DND-41 (cell line): ENCODE results near the gene NR1D2.

Experiments
- CTCF ChIP-seq: IDR thresholded peaks from 2 replicates; pipeline ENCODE4 v1.5.1; 2012; ENCODE audit warnings: borderline replicate concordance, low read length, moderate library complexity, mild to moderate bottlenecking; ENCODE audit not compliant: poor library complexity, severe bottlenecking; ENCODE audit errors: extremely low read depth
- EZH2 ChIP-seq: IDR thresholded peaks from 3 replicates; pipeline ENCODE4 v1.6.1; 2012; ENCODE audit warnings: borderline replicate concordance, low read depth, mild to moderate bottlenecking, moderate library complexity, low read length, inconsistent platforms; ENCODE audit not compliant: severe bottlenecking

- TF ChIP-seq CTCF (no peak), EZH2 (no peak)
These were observed 26.6 kb downstream of the NR1D2 start for GRCh38 chr3:23971684-23972083.
